Stimulated activated CD8-positive, alpha-beta memory T cell treated with anti-CD3 and anti-CD28 coated beads, Interleukin-7, amount 100 ng/mL, for 1 hour (primary cell): ENCODE data around the gene ATP2A2.
"Not testable (repeated sequence)": the region's sequence is repeated elsewhere in the genome, so short reads cannot be mapped to it uniquely, and the experiment has no call there.

ENCODE experiments used
- DNase-seq, 2 donors: peaks; one replicate each; pipeline ENCODE4 v3.0.0-alpha.2; 2020; ENCODE audit warnings: low read depth in 2 of 2

ATP2A2 gene

DNA sequence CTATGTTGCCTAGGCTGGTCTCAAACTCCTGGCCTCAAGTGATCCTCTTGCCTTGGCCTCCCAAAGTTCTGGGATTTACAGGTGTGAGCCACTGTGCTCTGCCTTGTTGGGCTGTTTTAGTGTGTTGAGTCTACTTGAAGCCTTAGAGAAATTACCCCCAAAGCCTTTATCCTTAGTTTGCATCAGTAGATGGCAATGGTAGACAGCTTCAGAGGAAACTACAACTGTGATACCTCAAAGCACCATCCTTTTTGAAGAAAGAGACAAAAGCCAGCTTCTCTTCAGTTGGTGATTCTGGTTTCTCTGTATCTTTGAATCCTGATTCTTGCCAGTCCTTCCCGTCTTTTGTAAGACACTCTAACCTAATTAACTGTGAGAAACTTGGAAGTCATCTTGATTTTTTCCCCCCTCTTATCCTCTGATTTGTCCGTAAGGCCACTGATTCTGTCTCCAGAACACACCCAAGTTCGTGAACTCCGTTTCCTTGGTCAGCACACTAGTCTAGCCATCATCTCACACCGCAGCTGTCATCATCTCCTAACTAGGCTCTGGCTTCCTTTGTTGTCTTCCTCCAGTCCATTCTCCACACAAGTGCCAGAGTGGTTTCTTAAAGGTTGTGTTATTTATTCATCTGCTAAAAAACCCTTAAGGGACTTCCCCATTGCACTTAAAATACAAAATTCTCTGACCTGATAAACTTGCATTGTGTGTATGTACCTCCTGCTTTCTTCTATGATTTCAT, 20.2 kb downstream of the ATP2A2 start:
- no peak for DNase-seq

DNA sequence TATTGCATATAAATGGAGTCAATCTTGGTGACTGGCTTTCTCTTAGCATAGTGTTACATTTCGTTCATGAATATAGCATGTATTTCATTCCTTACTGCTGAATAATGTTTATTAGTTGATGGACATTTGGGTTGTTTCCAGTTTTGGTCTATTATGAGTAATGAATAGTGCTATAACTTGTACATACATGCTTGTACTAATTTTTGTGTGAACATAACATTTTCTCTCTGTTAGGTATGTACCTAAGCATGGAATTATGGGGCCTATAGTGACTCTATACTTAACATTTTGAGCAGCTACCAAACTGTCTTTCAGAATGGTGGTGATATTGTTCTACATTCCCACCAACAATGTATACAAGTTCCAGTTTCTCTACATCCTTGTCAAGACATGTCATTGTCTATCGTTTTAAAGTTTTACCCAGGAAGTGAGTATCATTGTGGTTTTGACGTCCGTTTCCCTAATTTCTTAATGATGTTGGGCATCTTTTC, 23.1 kb downstream of the ATP2A2 start:
- no peak for DNase-seq

DNA sequence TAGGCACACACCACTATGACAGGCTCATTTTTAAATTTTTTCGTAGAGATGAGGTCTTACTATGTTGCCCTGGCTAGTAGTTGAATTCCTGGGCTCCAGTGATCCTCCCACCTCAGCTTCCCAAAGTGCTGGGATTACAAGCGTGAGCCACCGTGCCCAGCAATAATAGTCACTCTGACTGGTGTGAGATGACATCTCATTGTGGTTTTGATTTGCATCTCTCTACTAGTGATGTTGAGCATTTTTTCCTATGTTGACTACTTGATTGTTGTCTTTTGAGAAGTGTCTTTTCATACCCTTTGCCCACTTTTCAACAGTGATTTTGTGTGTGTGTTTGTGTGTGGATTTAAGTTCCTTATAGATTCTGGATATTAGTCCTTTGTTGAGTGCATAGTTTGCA, 26.3 kb downstream of the ATP2A2 start:
- DNase-seq, result no peak

DNA sequence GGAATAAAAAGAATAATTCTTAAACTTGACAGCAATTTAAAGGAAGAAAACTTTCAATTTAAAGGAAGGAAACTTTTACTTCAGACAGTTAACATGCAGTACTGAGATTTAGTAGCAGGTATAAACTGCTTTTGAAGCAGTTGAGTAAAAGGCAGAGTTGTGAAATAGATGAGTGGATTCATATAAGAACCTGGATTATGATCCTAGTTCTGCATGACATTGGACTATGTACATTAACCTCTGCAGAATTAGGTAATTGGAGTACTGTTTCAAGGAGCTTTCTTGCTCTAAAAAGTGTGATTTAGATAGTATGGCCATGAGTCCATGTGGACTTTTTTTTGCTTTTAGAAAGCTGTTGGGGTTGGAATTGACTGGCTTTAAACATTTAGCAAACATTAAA, 29.7 kb downstream of the ATP2A2 start:
- no peak for DNase-seq

DNA sequence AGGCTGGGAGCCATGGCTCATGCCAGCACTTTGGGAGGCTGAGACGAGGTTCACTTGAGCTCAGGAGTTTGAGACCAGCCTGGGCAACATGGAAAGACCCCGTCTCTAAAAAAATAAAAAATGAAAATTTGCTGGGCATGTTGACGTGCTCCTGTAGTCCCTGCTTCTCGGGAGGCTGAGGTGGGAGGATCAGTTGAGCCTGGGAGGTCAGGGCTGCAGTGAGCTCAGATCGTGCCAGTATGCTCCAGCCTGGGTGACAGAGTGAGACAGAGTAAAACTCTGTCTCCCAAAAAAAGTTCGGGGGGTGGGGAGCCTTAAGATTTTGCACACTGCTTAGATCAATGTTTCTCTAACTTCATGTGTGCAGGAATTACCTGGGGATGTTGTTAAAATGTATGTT, 30.9 kb downstream of the ATP2A2 start:
- no peak for DNase-seq

DNA sequence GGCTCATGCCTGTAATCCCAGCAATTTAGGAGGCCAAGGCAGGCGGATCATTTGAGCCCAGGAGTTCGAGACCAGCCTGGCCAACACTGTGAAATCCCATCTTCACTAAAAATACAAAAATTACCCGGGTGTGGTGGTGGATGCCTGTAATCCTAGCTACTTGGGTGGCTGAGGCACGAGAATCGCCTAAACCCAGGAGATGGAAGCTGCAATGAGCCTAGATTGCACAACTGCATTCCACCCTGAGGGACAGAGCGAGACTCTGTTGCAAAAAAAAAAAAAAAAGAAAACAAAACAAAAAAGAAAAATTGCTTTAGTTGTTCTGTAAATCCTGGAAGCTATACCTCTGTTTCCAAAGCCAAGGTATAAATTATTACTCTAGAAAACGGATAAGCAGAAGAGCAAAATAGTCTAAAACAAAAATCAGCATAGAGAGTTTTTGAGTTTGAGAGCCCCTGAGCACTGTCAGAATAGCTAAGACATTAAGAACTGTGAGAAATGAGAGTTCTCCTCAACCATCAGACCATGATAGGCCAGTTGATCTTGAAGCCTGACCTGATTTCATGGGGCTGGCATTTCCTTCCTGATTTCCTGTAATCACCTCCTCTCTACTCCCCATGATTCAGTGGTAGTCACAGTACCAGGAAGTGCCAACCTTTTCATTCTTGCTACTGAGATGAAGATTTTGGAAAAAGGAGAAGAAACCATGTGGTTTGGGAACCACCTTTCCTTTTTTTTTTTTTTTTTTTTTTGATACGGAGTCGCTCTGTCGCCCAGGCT, 31.7 kb downstream of the ATP2A2 start:
- no peak for DNase-seq

DNA sequence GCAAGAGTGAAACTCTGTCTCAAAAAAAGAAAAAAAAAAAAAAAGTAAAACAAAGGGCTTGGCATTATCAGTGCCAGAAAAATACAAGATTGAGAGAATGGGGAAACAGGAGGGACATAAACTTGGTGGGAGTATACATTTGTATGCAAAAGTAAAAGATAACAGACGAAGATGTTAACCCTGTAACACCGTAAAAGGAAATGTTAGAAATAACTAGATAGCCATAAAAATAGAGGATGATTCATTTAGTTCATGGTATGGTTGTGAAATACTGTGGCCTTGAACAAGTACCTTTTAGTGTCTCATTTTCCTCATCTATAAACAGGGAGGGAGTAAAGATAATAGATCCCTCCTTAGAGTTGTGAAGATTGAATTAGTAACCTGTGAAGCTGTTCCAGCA, 33.3 kb downstream of the ATP2A2 start:
- DNase-seq, result no peak

DNA sequence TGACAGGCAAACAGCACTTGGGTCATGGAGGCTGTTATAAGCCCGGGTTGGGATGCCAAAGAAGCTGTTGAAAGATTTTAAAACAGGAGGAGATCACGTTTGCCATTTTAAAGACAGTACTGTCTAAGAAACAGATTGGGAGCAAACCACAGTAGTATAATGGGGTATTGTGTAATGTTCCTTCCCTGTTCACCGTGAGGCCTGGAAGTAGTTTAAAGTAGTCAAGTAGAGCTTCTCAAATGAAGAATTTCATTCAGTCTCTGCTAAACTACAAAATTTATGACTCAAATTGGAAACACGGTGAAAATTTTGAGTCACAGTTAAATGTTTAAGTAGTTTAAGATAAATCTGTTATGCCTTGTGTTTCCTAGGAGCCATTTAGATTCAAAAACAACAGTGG, 35.8 kb downstream of the ATP2A2 start:
- no peak for DNase-seq

DNA sequence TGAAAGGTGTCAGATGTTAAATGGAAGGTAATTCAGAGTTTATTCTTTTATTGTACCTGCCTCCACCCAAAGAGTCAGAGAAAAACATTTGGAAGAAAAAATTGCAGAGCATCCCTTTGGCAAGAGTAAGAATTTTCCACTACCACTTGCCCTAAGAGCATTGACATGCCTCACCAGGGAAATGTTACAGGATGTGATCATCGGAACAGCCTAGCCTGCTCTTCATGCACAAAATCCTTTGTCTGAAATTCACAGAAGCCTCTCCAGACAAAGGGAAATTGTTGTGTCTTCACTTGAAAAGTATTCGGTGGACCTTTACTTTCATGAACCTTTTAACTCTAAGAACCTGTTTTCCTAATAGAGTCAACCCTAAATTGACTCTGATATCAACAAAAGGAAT, 36.9 kb downstream of the ATP2A2 start:
- no peak for DNase-seq

DNA sequence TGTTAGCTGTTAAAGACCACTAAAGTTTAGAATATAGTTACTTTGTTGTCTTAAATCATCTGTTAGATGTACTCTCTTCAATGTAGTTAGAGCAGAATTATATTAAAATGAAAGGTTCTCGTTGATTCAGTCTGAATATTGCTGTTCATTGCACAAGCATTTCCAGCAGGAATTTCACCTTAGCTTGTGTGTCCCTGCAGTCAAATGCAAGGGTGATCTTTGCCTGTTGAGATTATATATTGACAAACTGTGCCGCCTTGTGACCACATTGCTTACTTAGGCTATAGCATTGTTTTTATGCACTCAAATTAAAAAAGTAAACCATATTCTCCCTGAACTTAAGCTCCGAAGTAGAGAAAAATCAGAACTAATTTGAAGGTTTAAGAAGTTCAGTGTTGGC, 39.5 kb downstream of the ATP2A2 start:
- DNase-seq, result no peak

DNA sequence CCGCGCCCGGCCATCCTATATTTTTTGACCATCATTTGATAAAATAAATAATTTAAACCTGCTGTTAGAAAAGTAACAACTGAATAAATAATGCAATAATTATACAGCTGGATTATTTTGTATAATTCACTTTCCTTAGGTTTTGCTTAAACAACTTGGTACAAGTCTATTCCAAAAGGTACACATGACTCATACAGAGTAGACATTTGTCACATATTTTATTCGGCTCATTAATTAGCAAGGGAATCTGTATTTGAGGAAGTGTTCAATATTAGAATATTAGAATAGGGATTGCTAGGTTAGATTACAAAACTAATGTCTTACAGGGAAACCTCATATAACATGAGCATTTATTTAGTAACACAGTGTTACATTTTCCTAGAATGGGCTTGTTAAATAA, 48.7 kb downstream of the ATP2A2 start:
- DNase-seq, result no peak

DNA sequence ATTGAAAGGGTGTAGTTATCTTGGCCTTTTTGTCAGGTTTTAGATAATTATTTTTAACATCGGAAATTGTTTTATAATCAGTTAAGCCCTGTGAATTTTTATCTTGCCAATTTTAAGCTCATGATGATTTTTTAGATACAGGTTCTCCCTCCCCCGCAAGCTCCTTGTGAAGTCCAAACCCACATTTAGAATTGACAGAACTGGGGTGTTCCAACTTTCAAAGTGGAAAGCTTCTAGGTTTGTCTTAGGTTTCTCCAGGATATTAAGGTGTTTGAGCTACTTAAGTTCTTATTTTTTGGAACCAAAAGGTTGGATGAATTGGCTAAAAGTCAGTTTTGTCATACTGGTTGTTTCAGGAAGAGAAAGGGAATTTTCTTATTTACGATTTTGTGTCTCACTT, 49.1 kb downstream of the ATP2A2 start:
- no peak for DNase-seq

DNA sequence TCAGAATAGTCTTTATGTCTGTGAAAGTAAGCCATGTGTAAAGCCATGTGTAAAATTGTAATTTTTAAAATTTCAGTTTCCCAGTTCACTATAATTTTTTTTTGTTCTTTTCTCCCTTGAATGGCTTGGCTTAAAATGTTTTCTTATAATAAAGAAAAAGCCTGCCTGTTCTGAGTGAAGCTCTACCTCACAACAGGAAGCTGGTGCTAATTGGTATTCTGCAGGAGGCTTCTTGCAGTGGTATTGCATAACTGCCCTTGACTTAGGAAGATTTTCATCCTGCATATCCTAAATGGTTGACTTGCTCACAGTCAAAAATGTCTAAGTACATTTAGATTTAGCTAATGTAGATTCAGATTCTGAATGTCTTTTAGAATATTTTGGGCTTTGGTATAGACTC, 49.5 kb downstream of the ATP2A2 start:
- no peak for DNase-seq

DNA sequence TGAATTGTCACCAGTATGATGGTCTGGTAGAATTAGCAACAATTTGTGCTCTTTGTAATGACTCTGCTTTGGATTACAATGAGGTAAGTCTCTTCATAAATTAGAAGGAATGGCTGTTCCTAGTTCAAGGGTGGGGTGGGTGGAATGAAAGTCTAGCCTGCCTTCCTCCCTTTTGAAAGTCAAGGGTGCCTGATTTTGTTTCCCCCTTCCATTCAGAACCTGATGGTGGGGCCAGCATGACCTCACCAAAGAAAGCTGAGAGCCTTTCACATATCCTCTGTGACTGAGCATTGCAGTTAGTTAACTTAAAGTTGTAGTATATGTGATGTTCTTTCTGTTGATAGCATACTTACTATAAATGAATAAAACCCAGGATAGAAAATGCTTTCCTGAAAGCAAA, 52.2 kb downstream of the ATP2A2 start:
- DNase-seq, result no peak

DNA sequence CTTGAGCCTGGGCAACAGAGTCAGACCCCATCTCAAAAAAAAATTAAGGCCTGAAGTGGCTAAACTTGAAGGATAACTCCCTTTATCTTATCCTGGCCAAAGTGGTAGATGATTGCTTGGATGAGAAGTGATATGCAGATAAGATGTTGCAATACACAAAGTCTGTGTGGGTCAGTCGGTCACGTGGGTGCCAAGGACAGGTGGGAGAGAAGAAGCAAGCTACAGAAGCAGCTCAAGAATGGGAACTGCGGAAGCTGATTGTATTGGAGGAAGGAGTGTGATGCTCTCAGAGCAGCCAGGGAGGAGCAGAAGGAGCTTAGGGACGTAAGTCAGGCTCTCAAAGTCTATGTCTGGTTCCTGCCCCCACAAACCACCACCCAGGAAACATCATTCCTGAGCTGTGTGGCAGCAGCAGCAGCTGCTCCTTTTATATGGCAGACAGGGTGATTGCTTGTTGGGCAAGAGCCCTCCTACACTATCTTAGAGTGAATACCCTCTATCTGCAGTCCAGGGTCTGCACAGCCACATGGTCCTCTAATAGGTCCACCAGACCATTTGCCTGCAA, 54.5 kb downstream of the ATP2A2 start:
- DNase-seq, result no peak

DNA sequence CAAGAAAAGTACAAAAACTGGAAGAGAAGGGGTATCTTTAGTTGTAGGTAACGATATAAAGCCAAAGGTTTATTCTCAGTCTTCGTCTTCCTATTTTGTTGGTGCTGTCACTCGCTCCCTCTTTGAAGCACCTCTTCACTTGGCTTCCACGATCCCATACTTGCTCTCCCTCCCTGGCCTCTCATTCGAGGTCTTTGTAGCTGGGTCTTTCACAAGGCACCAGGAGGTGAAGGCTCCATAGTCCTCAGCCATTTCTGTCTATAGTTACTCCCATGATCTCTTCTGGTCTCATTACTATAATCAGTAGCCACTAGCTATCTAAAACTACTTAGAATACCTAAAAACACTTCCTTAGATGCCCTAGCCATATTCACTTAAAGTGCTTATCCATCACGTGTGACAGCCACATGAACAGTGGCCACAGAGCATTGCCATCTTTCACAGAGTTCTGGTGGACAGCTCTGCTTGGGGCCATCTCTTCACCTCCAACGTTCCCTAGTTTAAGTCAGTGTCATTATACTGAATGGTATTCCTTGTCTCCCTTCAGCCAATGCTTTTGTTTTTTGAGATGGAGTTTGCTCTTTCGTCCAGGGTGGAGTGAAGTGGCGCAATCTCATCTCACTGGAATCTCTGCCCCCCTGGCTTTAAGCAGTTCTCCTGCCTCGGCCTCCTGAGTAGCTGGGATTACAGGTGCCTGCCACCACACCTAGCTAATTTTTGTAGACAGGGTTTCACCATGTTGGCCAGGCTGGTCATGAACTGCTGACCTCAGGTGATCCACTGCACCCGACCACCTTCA, 57.1 kb downstream of the ATP2A2 start:
- DNase-seq, result no peak

DNA sequence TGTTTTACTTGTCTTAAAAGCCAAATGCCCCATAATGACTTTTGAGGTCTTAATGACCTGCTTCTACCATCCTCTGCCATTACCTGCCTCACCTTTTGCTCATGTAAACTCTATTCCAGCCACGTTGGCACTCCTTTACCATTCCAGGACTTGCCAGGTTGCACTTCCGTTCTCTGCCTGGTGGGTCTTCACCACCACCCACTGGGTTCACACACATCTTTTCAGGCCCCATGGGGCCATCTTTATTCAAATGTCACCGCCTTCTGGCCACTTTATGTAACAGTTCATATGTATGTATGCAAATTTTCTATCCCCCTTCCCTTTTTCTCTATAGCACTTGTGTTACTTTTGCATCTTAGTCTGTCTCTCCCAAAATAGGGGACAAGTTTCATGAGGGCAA, 57.7 kb downstream of the ATP2A2 start:
- no peak for DNase-seq

DNA sequence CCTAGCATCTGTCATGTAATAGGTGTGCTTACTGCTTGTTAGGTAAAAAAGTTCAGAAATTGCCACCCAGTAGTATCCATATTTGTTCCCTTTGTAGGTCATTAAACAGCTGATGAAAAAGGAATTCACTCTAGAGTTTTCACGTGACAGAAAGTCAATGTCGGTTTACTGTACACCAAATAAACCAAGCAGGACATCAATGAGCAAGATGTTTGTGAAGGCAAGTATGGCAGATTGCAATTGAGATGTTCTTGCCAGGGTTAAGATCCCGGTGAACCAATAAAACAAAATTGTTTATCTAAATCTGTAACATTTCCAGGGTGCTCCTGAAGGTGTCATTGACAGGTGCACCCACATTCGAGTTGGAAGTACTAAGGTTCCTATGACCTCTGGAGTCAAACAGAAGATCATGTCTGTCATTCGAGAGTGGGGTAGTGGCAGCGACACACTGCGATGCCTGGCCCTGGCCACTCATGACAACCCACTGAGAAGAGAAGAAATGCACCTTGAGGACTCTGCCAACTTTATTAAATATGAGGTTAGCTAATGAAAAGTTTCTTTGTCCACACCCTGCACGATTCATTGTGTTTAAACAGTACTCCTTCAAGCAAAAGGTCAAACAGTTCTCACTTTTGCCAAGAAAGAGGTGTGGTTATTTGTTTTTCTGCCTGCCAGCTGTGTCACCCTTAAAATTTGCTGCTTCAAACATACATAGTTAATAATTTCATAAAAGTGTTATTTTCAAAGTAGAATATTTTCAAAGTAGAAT, 58.3 kb downstream of the ATP2A2 start:
- DNase-seq, result no peak

DNA sequence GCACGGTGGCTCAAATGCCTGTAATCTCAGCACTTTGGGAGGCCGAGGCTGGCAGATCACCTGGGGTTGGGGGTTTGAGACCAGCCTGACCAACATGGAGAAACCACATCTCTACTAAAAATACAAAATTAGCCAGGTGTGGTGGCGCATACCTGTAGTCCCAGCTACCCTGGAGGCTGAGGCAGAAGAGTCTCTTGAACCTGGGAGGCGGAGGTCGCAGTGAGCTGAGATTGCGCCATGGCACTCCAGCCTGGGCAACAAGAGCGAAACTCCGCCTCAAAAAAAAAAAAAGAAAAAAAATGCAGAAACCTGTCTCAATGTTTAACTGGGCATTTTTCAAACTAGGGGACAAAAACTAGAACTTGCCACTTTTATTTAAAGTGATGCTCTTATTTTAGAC, 59.2 kb downstream of the ATP2A2 start:
- not testable (repeated sequence) for DNase-seq

DNA sequence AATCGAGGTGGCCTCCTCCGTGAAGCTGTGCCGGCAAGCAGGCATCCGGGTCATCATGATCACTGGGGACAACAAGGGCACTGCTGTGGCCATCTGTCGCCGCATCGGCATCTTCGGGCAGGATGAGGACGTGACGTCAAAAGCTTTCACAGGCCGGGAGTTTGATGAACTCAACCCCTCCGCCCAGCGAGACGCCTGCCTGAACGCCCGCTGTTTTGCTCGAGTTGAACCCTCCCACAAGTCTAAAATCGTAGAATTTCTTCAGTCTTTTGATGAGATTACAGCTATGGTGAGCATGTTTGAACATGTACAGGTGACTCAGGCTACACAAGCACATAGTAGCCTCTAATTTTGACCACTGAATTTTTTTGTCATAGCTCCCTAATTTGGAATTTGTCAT, 59.7 kb downstream of the ATP2A2 start:
- no peak for DNase-seq

DNA sequence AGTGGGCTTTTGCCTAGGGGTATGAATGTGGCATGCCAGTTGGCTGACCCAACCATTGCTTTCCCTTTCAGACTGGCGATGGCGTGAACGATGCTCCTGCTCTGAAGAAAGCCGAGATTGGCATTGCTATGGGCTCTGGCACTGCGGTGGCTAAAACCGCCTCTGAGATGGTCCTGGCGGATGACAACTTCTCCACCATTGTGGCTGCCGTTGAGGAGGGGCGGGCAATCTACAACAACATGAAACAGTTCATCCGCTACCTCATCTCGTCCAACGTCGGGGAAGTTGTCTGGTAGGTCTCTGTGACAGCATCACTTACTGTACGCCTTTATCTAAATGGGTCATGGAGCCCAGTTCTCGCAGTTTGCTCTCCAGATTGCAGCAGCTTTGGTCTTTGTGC, 61.1 kb downstream of the ATP2A2 start:
- no peak for DNase-seq
